Adrenal gland (tissue), 12 donors: ENCODE measurements around the gene KIF26B. TPM values are rescaled to one million over a fixed set of nuclear protein-coding genes. Genes with fewer than 3 reads are reported as not detected.

ENCODE experiments used
- DNase-seq, 7 donors: peaks; one replicate each; pipeline ENCODE4 v3.0.0-alpha.2; 2019 to 2020
- H3K27ac ChIP-seq, 5 donors: fragments of 200-600 bp; sonication (generic) in 4 of 5; 1 replicate in 3 of 5; 2 replicates in 2 of 5; pipeline versions ENCODE4 v1.5.1 to v1.8.0; 2016 to 2020; ENCODE audit warnings: mild to moderate bottlenecking in 1 of 5
- H3K27me3 ChIP-seq: fragments of 200-600 bp; 2 replicates; pipeline ENCODE4 v1.8.0; 2021
- H3K36me3 ChIP-seq, 2 donors: fragments of 200-600 bp; replicated peaks in 1 of 2; 1 replicate in 1 of 2; 2 replicates in 1 of 2; pipeline versions ENCODE4 v1.5.1 to v1.8.0; 2018 to 2022
- H3K4me1 ChIP-seq, 2 donors: fragments of 200-600 bp; replicated peaks in 1 of 2; 1 replicate in 1 of 2; 2 replicates in 1 of 2; pipeline versions ENCODE4 v1.5.1 to v1.8.0; 2018 to 2021
- H3K4me3 ChIP-seq, 4 donors: fragments of 200-600 bp; sonication (generic) in 3 of 4; one replicate each; pipeline ENCODE4 v1.5.1; 2016 to 2018
- H3K9me3 ChIP-seq, 3 donors: fragments of 200-600 bp; sonication (generic) in 1 of 3; replicated peaks in 1 of 3; 1 replicate in 2 of 3; 2 replicates in 1 of 3; pipeline versions ENCODE4 v1.5.1 to v1.8.0; 2016 to 2021
- CTCF ChIP-seq, 6 experiments: fragments of 450-650 bp in 4 of 6; fragments of 200-600 bp in 2 of 6; sonication (generic) in 1 of 6; IDR thresholded peaks; 1 replicate in 5 of 6; 2 replicates in 1 of 6; pipeline versions ENCODE4 v1.5.1 to v1.8.0; 2016 to 2021; ENCODE audit warnings: antibody characterized with exemption in 6 of 6, mild to moderate bottlenecking in 2 of 6, moderate library complexity in 1 of 6
- POLR2A ChIP-seq, 2 donors: fragments of 450-650 bp; IDR thresholded peaks; one replicate each; pipeline ENCODE4 v1.6.1; 2017; ENCODE audit warnings: antibody characterized with exemption in 2 of 2, mild to moderate bottlenecking in 2 of 2, moderate library complexity in 1 of 2
- WGBS, 4 donors: extraction: QIAGEN DNeasy Blood & Tissue Kit in 2 of 4; methylation state at CpG; one replicate each; pipeline versions ENCODE4 v1.1.5 to v1.1.7; 2013 to 2017; 5-methylcytosine and 5-hydroxymethylcytosine counted together
- intact Hi-C, 2 donors: fragments of 100-400 bp; cut with DNase I; formaldehyde crosslinking; loops; one replicate each; pipeline versions ENCODE4 v1.14.1 to v1.15.0; 2022 to 2023
- polyA plus RNA-seq, 3 donors: library from polyadenylated mRNA; stranded (reverse); fragments of 200-250 nt in 2 of 3; fragments of 350-450 nt in 1 of 3; fragmentation: Illumina TruSeq in 1 of 3; extraction: RNeasy Lipid Tissue Mini Kit (QIAGEN cat#74804) in 1 of 3; gene quantifications; one replicate each; pipeline ENCODE4 v1.2.3, GENCODE V29; 2013 to 2014
- total RNA-seq, 9 donors: library from RNA; depleted of rRNA in 4 of 9; stranded (reverse); fragments of >200 nt in 4 of 9; fragments of 120-200 nt in 1 of 9; fragmentation: NEBNext Ultra II Directional in 1 of 9; extraction: Animal tissue kit (Norgen Biotek cat#: 25700) in 1 of 9; gene quantifications; one replicate each; pipeline versions ENCODE4 v1.1.0 to v1.2.4, GENCODE V29; 2013 to 2023
- donor health status: healthy with polysubstance abuse.
- donor health status: Bipolar disorder and iron deficiency.
- donor health status: DM: yes; HTN: yes; CAD: no.
- donor health status: DM: no; HTN: no; CAD: no.
- donor health status: DM: no; HTN: no; CAD: no.
- donor health status: DM: yes; HTN: yes; CAD: no.

KIF26B gene
- total and polyA plus RNA-seq, 12 donors: 0.20 to 4.6 (median 2.6) TPM

GRCh38 chr1:245409341-245410195 is 254.8 kb downstream of the KIF26B start:
- TF ChIP-seq CTCF (IDR thresholded peaks at IDR 0.05) (no peak), POLR2A (IDR thresholded peaks at IDR 0.05) (no peak)
- Histone ChIP-seq H3K4me1 (peaks cover 4% of the 10 kb centered on the region in 2 donors), H3K27ac (no peak overlapping the region), H3K9me3 (no peaks in the 10 kb centered on the region), H3K36me3 (no peaks in the 10 kb centered on the region), H3K27me3 (no peaks in the 10 kb centered on the region), H3K4me3 (no peak overlapping the region)
- WGBS, 4 donors: 49 to 56% (median 54%) methylated on average over 9 of the region's 9 CpGs
- intact Hi-C loops: no loop called here
- peak; percentile 33 to 76 (median 59) for DNase-seq

GRCh38 chr1:245411245-245412036 is 256.7 kb downstream of the KIF26B start:
- peak in 6 of 7 donors; percentile 24 to 60 (median 34) for DNase-seq
- 61 to 81% (median 71%) methylated on average over 13 to 14 of the region's 14 CpGs for WGBS, 4 donors
- Histone ChIP-seq H3K4me3 (no peak overlapping the region), H3K9me3 (no peaks in the 10 kb centered on the region), H3K27ac (no peak overlapping the region), H3K36me3 (no peaks in the 10 kb centered on the region), H3K4me1 (peaks cover 4% of the 10 kb centered on the region in 2 donors), H3K27me3 (no peaks in the 10 kb centered on the region)
- no peak for TF ChIP-seq POLR2A (IDR thresholded peaks at IDR 0.05)
- no peak for TF ChIP-seq CTCF (IDR thresholded peaks at IDR 0.05)
- intact Hi-C loops: no loop called here

- no peak overlapping the region for H3K27ac ChIP-seq
- no peak for TF ChIP-seq POLR2A (IDR thresholded peaks at IDR 0.05)
- no peak for TF ChIP-seq CTCF (IDR thresholded peaks at IDR 0.05)
- DNase-seq: no peak
- H3K36me3 ChIP-seq: no peaks in the 10 kb centered on the region
- H3K9me3 ChIP-seq: no peaks in the 10 kb centered on the region
- intact Hi-C loops: no loop called here
- no peak overlapping the region for H3K4me3 ChIP-seq
- no peaks in the 10 kb centered on the region for H3K27me3 ChIP-seq
- peaks cover 4% of the 10 kb centered on the region in 2 donors for H3K4me1 ChIP-seq
- WGBS, 4 donors: 68 to 73% (median 73%) methylated on average over 5 of the region's 5 CpGs
Measured at GRCh38 chr1:245412306-245412705, 257.5 kb downstream of the KIF26B start.

- Histone ChIP-seq H3K4me1 (no peaks in the 10 kb centered on the region), H3K9me3 (no peaks in the 10 kb centered on the region), H3K4me3 (no peak overlapping the region), H3K27me3 (no peaks in the 10 kb centered on the region), H3K27ac (no peak overlapping the region), H3K36me3 (no peaks in the 10 kb centered on the region)
- WGBS, 4 donors: 90 to 97% (median 95%) methylated on average over 2 of the region's 2 CpGs
- no peak for TF ChIP-seq CTCF (IDR thresholded peaks at IDR 0.05)
- no peak for TF ChIP-seq POLR2A (IDR thresholded peaks at IDR 0.05)
- no peak for DNase-seq
- intact Hi-C loops: no loop called here
Measured at GRCh38 chr1:245416781-245417180, 262.0 kb downstream of the KIF26B start.
